Loucy (cell line): ENCODE data around the gene DONSON.

Source experiments
- CTCF ChIP-seq: fragments of 200-600 bp; sonication (generic); conservative IDR thresholded peaks from 2 replicates; pipeline ENCODE4 v1.5.1; 2014; ENCODE audit warnings: mild to moderate bottlenecking, antibody characterized with exemption, low read length
- EZH2phosphoT487 ChIP-seq: fragments of 200-600 bp; IDR thresholded peaks from 2 replicates; pipeline ENCODE4 v1.6.1; 2018; ENCODE audit warnings: antibody characterized with exemption, mild to moderate bottlenecking, moderate library complexity, borderline replicate concordance

GRCh38 chr21:33567914-33568313 lies 20.6 kb downstream of the DONSON start:
- TF ChIP-seq CTCF (no peak), EZH2phosphoT487 (no peak)
